Muscle of leg (tissue), 11 donors: Measurements from ENCODE around the gene MRPL44. TPM values are rescaled to one million over a fixed set of nuclear protein-coding genes. Genes with fewer than 3 reads are reported as not detected.

ENCODE experiments used
- DNase-seq: peaks from one replicate; pipeline ENCODE4 v3.0.0; 2013
- H3K27ac ChIP-seq: one replicate; pipeline ENCODE4 v1.5.1; 2013; ENCODE audit warnings: mild to moderate bottlenecking, low read length, control low read depth
- H3K27me3 ChIP-seq: one replicate; pipeline ENCODE4 v1.6.1; 2013; ENCODE audit warnings: low read length; ENCODE audit not compliant: control insufficient read depth, insufficient read depth
- H3K36me3 ChIP-seq: one replicate; pipeline ENCODE4 v1.6.1; 2013; ENCODE audit warnings: low read length; ENCODE audit not compliant: control insufficient read depth, insufficient read depth
- H3K4me1 ChIP-seq: one replicate; pipeline ENCODE4 v1.6.1; 2013; ENCODE audit warnings: low read length; ENCODE audit not compliant: control insufficient read depth, insufficient read depth
- H3K4me3 ChIP-seq: one replicate; pipeline ENCODE4 v1.5.1; 2013; ENCODE audit warnings: low read length, control low read depth
- H3K9me3 ChIP-seq: replicated peaks from 2 replicates; pipeline ENCODE4 v1.6.1; 2013; ENCODE audit warnings: low read depth, low read length; ENCODE audit not compliant: control insufficient read depth
- WGBS: methylation state at CpG from one replicate; pipeline ENCODE4 v1.1.5; 2013; ENCODE audit warnings: missing lambda C conversion rate; ENCODE audit not compliant: insufficient coverage; 5-methylcytosine and 5-hydroxymethylcytosine counted together
- polyA plus RNA-seq, 8 donors: library from polyadenylated mRNA; unstranded; fragments of 120-200 nt; gene quantifications; one replicate each; pipeline versions ENCODE4 v1.2.1 to v1.2.3, GENCODE V29; 2013; ENCODE audit warnings: inconsistent platforms in 1 of 8, low replicate concordance in 1 of 8; ENCODE audit not compliant: insufficient read length in 8 of 8, insufficient read depth in 1 of 8
- total RNA-seq: library from RNA; stranded (reverse); fragments of 120-200 nt; gene quantifications from one replicate; pipeline ENCODE4 v1.2.4, GENCODE V29; 2013

MRPL44 gene
- total and polyA plus RNA-seq, 9 donors = 25.2 to 30.9 (median 26.3) TPM

GRCh38 chr2:223921204-223921603 is 36.1 kb upstream of the MRPL44 start:
- H3K36me3 ChIP-seq = peaks cover 8% of the 10 kb centered on the region
- no peaks in the 10 kb centered on the region for H3K4me1 ChIP-seq
- DNase-seq = no peak
- H3K27me3 ChIP-seq = no peaks in the 10 kb centered on the region
- no peak overlapping the region for H3K4me3 ChIP-seq
- H3K9me3 ChIP-seq = no peaks in the 10 kb centered on the region
- H3K27ac ChIP-seq = no peak overlapping the region

DNA sequence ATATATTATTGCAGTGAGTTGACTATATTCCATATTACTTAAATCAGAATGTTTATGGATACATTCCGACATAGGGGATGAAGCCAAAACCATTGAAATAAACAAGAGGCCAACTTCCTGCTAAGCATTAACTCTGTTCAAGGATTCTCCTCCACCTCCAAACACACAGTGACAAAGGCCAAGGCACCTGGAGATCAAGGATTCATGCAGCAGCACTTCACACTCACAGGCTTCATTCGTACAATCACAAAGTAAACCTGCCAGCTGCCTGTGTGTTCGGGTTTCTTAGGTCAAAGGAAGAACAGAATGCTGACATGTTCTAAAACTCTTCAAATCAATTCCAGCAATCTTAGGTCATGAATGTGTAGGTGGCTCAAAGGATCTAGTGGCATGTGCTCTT is 35.0 kb upstream of the MRPL44 start:
- no CpG with 5 or more reads among the region's 3 CpGs for WGBS

DNA sequence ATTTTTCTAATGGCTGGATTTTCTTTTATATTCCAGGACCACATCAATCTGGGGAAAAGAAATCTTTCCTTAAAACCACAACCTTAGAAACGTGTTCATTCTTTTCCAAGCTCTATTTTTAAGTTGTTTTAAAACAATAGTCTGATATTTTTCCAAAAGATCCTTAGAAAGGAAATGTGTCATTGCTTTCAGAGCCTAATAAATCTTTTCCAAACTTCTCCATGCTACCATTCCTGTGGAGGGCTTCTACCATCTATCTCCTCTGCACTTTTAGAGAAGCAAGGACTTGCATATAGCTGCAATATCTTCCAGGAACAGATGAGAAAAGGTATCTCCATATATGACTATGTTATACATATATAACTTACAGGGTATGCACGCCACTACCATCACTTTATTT is 33.3 kb upstream of the MRPL44 start:
- no CpG with 5 or more reads among the region's 2 CpGs for WGBS
- no peak overlapping the region for H3K4me3 ChIP-seq
- no peaks in the 10 kb centered on the region for H3K27me3 ChIP-seq
- H3K27ac ChIP-seq = no peak overlapping the region
- H3K36me3 ChIP-seq = no peaks in the 10 kb centered on the region
- DNase-seq = no peak
- H3K9me3 ChIP-seq = peaks cover 11% of the 10 kb centered on the region
- no peaks in the 10 kb centered on the region for H3K4me1 ChIP-seq

More for the DNA sequence above, 35.0 kb upstream of the MRPL44 start:
- H3K4me3 ChIP-seq = no peak overlapping the region
- peaks cover 2% of the 10 kb centered on the region for H3K36me3 ChIP-seq
- no peak for DNase-seq
- H3K9me3 ChIP-seq = peaks cover 8% of the 10 kb centered on the region
- no peaks in the 10 kb centered on the region for H3K4me1 ChIP-seq
- no peaks in the 10 kb centered on the region for H3K27me3 ChIP-seq
- H3K27ac ChIP-seq = no peak overlapping the region

DNA sequence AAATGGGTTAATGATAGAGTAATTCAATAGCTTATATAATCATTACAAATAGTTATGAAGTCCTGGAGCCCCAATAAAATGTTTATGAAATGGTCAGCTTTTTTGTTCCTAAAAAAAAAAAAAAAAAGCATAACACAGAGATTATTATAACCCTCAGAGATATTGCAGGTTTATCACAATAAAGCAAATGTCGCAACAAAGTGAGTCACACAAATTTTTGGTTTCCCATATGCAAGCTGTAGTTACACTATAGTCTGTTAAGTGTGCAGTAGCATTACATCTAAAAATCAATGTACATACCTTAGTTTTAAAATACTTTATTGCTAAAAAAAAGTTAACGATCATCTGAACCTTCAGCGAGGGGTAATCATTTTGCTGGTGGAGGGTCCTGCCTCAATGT is 32.2 kb upstream of the MRPL44 start:
- no peak for DNase-seq
- no CpG with 5 or more reads among the region's 3 CpGs for WGBS
- Histone ChIP-seq H3K27me3 (no peaks in the 10 kb centered on the region), H3K27ac (no peak overlapping the region), H3K4me3 (no peak overlapping the region), H3K4me1 (no peaks in the 10 kb centered on the region), H3K36me3 (no peaks in the 10 kb centered on the region), H3K9me3 (peaks cover 11% of the 10 kb centered on the region)

GRCh38 chr2:223928113-223929006 is 28.9 kb upstream of the MRPL44 start:
- H3K36me3 ChIP-seq = no peaks in the 10 kb centered on the region
- H3K9me3 ChIP-seq = peaks cover 11% of the 10 kb centered on the region
- H3K4me3 ChIP-seq = no peak overlapping the region
- WGBS = 93% methylated on average over 4 of the region's 7 CpGs
- peaks cover 5% of the 10 kb centered on the region for H3K4me1 ChIP-seq
- DNase-seq = no peak
- no peak overlapping the region for H3K27ac ChIP-seq
- no peaks in the 10 kb centered on the region for H3K27me3 ChIP-seq

GRCh38 chr2:223929571-223930102 is 27.6 kb upstream of the MRPL44 start:
- Histone ChIP-seq H3K4me1 (peaks cover 7% of the 10 kb centered on the region), H3K27ac (no peak overlapping the region), H3K9me3 (peaks cover 11% of the 10 kb centered on the region), H3K27me3 (no peaks in the 10 kb centered on the region), H3K4me3 (no peak overlapping the region), H3K36me3 (no peaks in the 10 kb centered on the region)
- DNase-seq = no peak
- 69% methylated on average over 3 of the region's 4 CpGs for WGBS

DNA sequence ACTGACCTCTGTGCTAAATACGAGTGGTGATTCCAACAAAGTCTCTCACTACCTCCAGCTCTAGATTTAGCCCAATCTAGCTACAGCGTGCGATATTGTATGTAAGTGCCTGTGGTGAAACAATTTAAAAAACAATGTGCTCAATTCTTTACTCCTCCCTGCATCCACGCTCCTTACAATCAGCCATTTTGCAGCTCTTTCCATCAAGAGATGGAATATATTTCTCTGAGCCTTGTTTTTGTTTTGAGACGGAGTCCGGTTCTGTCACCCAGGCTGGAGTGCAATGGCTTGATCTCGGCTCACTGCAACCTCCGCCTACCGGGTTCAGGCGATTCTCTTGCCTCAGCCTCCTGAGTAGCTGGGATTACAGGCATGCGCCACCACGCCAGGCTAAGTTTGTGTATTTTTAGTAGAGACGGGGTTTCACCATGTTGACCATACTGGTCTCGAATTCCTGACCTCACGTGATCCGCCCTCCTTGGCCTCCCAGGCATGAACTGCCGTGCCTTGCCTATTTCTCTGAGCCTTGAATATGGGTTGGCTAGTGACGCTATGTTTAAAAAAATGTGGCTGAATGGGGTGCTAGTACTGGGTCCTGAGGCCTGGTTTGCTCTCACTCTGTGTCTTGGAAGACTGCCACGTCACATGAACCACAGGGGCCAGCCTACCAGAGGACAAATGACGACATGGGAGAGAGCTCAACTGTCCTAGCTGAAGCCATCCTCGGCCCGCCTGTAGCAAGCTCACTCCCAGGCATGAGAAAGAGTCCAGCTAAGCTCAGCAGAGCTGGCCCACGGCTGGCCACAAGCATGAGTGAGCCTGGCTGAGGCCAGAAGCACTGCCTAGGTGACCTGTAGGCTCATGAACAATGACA is 26.9 kb upstream of the MRPL44 start:
- Histone ChIP-seq H3K4me1 (peaks cover 7% of the 10 kb centered on the region), H3K4me3 (no peak overlapping the region), H3K27me3 (no peaks in the 10 kb centered on the region)

DNA sequence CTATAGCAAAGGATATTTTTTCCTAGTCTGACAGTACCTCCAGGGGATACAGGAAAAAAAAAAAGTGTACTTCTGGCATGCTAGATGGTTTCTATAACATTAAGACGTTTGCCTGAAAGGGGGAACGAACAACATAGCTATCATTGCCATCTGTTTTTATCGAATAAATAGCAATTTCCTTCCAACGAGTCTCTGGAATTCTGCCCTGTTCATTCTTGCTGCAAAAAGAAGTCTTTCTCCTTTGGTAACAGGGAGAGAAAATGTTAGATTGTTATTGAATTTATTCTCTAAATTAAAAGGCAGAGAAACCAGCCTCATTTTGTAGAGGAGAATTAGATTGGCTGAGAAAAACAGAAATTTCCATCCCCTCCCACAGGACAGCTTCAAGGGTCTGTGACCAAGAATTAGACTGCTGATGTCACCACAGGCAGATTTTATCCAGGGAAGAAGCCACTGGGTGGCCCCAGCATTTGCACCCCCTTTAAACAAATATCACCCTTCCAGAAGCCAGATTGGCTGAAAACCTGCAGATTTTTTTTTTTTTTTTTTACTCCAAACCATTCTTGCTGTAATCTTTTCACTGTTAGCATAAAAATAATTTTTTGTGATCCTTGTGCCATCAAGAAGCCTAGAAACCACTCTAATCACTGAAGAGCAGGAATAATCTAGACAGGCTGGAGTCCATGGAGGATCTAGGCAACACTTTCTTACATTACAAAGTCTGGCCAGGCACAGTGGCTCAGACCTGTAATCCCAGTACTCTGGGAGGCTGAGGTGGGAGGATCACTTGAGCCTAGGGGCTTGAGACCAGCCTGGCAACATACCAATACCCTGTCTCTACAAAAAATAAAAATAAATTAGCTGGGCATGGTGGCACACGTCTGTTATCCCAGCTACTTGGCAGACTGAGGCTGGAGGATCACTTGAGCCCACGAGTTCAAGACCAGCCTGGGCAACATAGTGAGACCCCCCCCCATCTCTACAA is 24.2 kb upstream of the MRPL44 start:
- DNase-seq = peak; percentile 65
- H3K27ac ChIP-seq = peak overlapping the region; percentile 65
- no peaks in the 10 kb centered on the region for H3K27me3 ChIP-seq
- no peaks in the 10 kb centered on the region for H3K9me3 ChIP-seq
- no CpG with 5 or more reads among the region's 6 CpGs for WGBS
- H3K4me3 ChIP-seq = no peak overlapping the region
- H3K4me1 ChIP-seq = peaks cover 12% of the 10 kb centered on the region
- H3K36me3 ChIP-seq = no peaks in the 10 kb centered on the region

More for the DNA sequence above, 26.9 kb upstream of the MRPL44 start:
- Histone ChIP-seq H3K9me3 (peaks cover 11% of the 10 kb centered on the region), H3K27ac (no peak overlapping the region), H3K36me3 (no peaks in the 10 kb centered on the region)
- 84% methylated on average over 17 of the region's 23 CpGs for WGBS
- peak; percentile 41 for DNase-seq

DNA sequence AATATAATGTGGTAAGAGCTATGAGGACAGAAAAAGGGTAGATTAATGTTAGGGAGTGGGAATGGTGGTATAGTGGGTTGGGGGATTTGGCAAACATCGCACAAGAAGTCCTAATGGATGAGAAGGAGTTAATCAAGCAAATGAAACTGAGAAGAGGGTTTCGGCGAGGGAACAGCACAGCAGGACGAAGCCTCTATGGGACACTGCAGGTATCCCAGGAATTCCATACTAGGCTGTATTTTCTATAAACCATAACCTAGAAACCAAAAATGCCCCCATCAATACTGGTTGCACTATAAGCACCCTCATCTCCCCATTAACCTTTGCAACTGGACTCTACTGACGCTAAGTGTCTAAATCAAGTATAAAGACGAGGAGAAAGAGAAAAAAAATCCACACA is 22.4 kb upstream of the MRPL44 start:
- Histone ChIP-seq H3K36me3 (no peaks in the 10 kb centered on the region), H3K4me1 (peaks cover 12% of the 10 kb centered on the region), H3K27ac (no peak overlapping the region), H3K9me3 (no peaks in the 10 kb centered on the region), H3K27me3 (no peaks in the 10 kb centered on the region), H3K4me3 (no peak overlapping the region)
- no peak for DNase-seq
- 63% methylated on average over 1 of the region's 6 CpGs for WGBS
